Neutrophil (primary cell): ENCODE data around the gene CUBN.

ENCODE experiments used
- H3K27ac ChIP-seq: fragments of 200-600 bp; sonication (generic); 2 replicates; pipeline ENCODE4 v1.5.1; 2016; ENCODE audit warnings: mild to moderate bottlenecking, moderate library complexity
- H3K27me3 ChIP-seq: fragments of 200-600 bp; sonication (generic); 2 replicates; pipeline ENCODE4 v1.6.0; 2016; ENCODE audit warnings: mild to moderate bottlenecking
- H3K36me3 ChIP-seq: fragments of 200-600 bp; sonication (generic); 2 replicates; pipeline ENCODE4 v1.5.1; 2017
- H3K4me1 ChIP-seq, 2 experiments: fragments of 200-600 bp in 1 of 2; sonication (generic) in 1 of 2; 1 replicate in 1 of 2; 2 replicates in 1 of 2; pipeline versions ENCODE4 v1.5.1 to v1.6.1; 2013 to 2016; ENCODE audit warnings: low read depth in 1 of 2, low read length in 1 of 2, mild to moderate bottlenecking in 1 of 2, moderate library complexity in 1 of 2; ENCODE audit not compliant: control insufficient read depth in 1 of 2, insufficient read depth in 1 of 2
- H3K4me3 ChIP-seq, 2 experiments: fragments of 200-600 bp in 1 of 2; sonication (generic) in 1 of 2; 1 replicate in 1 of 2; 2 replicates in 1 of 2; pipeline ENCODE4 v1.5.1; 2013 to 2016; ENCODE audit warnings: low read depth in 1 of 2, low read length in 1 of 2, mild to moderate bottlenecking in 1 of 2, moderate library complexity in 1 of 2
- H3K9me3 ChIP-seq: fragments of 200-600 bp; sonication (generic); 2 replicates; pipeline ENCODE4 v1.5.1; 2016
- CTCF ChIP-seq: fragments of 200-600 bp; sonication (generic); IDR thresholded peaks from 2 replicates; pipeline ENCODE4 v1.5.1; 2016; ENCODE audit warnings: antibody characterized with exemption

Gene CUBN

DNA sequence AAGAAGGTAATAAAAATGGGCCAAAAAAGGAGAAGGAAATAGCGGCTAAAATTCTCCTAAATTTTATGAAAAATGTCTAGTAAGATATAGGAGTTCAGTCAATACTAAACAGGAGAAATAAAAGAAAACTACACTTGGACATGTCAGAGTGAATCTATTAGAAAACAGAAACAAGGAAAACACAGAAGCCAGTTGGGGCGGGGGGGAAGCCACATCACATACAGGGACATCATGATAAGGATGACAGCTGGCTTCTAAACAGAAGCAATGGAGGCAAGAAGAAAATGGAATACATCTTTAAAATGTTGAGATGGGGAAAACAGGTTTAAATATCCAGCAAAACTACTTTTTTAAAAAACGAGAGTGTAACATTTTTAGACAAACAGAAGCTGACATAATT lies 77.8 kb downstream of the CUBN start:
- no peak for TF ChIP-seq CTCF
- H3K36me3 ChIP-seq = no peaks in the 10 kb centered on the region
- no peaks in the 10 kb centered on the region for H3K4me1 ChIP-seq
- no peaks in the 10 kb centered on the region for H3K9me3 ChIP-seq
- no peaks in the 10 kb centered on the region for H3K27me3 ChIP-seq
- H3K27ac ChIP-seq = no peak overlapping the region
- H3K4me3 ChIP-seq = no peak overlapping the region

DNA sequence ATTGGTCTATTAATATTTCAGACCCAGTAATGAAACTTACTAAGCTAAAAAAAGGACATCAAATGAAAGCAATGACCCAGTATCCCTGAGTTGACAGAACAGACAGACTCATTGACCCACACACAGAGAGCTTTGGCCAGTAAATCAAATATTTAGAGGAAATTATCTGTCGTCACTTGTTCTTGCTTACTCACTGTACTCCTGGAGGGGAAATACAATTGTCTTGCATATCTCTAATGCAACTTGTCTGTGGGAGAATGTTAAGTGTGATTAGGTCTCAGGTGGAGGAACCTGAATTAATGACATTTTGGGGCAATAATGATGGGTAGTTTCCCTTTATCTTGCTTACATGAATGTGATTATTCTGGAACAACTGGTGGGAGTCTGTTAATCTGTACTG lies 80.4 kb downstream of the CUBN start:
- Histone ChIP-seq H3K36me3 (no peaks in the 10 kb centered on the region), H3K4me3 (no peak overlapping the region), H3K9me3 (no peaks in the 10 kb centered on the region), H3K4me1 (no peaks in the 10 kb centered on the region), H3K27ac (no peak overlapping the region), H3K27me3 (no peaks in the 10 kb centered on the region)
- TF ChIP-seq CTCF = no peak

GRCh38 chr10:17047908-17048307 lies 81.7 kb downstream of the CUBN start:
- Histone ChIP-seq H3K36me3 (no peaks in the 10 kb centered on the region), H3K4me3 (no peak overlapping the region), H3K27ac (no peak overlapping the region), H3K9me3 (no peaks in the 10 kb centered on the region), H3K4me1 (no peaks in the 10 kb centered on the region), H3K27me3 (no peaks in the 10 kb centered on the region)
- no peak for TF ChIP-seq CTCF

DNA sequence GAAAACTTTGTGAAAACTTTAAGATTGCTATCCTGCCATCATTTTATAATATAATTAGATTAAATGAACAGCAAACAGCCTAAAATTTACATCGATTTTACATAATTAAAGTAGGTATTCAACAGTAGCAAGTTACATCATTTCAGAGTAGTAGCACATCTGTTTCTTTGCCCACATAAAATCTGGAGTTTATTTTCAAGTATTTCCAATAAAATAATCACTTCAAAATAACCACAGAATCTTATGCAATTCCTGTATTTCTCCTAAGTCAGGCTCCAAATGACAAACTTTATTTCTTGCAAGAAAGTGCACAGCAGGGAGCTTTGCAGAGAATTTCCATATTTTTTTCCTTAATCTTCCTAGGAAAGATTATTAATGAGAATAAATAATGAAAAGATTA lies 82.6 kb downstream of the CUBN start:
- no peak overlapping the region for H3K27ac ChIP-seq
- H3K36me3 ChIP-seq = no peaks in the 10 kb centered on the region
- no peaks in the 10 kb centered on the region for H3K27me3 ChIP-seq
- no peak overlapping the region for H3K4me3 ChIP-seq
- TF ChIP-seq CTCF = no peak
- H3K9me3 ChIP-seq = no peaks in the 10 kb centered on the region
- H3K4me1 ChIP-seq = no peaks in the 10 kb centered on the region

DNA sequence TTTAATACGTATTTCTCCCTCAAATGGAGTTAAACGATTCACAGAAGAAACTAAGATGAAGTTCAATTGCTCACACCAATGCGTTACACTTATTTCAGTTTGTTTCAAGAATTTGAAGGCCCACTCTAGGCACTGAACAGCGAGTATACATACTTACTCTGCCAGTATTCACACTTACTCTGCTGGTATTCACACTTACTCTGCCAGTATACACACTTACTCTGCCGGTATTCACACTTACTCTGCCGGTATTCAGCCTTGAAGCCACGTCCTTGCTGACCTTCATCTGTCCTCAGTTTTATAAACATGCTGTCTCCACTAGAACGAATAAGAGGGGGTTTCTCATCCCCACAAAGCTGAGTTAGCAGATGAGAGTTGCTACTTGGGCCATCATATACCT lies 86.0 kb downstream of the CUBN start:
- no peak overlapping the region for H3K4me3 ChIP-seq
- H3K27ac ChIP-seq = no peak overlapping the region
- no peaks in the 10 kb centered on the region for H3K27me3 ChIP-seq
- H3K9me3 ChIP-seq = no peaks in the 10 kb centered on the region
- no peaks in the 10 kb centered on the region for H3K36me3 ChIP-seq
- no peaks in the 10 kb centered on the region for H3K4me1 ChIP-seq
- TF ChIP-seq CTCF = no peak
